GM19438 (cell line): ENCODE results near the gene EPB41.

Source experiments
- ATAC-seq: cut with Tn5 transposase; IDR thresholded peaks from one replicate; pipeline ENCODE4 v1.9.1; 2021; ENCODE audit warnings: low read depth; ENCODE audit not compliant: unreplicated experiment

Gene EPB41

GRCh38 chr1:28890435-28890834, 23.9 kb upstream of the EPB41 start:
- ATAC-seq = no peak

GRCh38 chr1:28890836-28891235, 23.5 kb upstream of the EPB41 start:
- no peak for ATAC-seq

GRCh38 chr1:28891256-28891655, 23.1 kb upstream of the EPB41 start:
- ATAC-seq = no peak

GRCh38 chr1:28893403-28894102, 20.8 kb upstream of the EPB41 start:
- no peak for ATAC-seq

GRCh38 chr1:28894785-28895184, 19.6 kb upstream of the EPB41 start:
- no peak for ATAC-seq

- no peak for ATAC-seq
These were observed 18.3 kb upstream of the EPB41 start for GRCh38 chr1:28895896-28896608.

GRCh38 chr1:28896609-28896986, 17.8 kb upstream of the EPB41 start:
- ATAC-seq = no peak

- ATAC-seq = no peak
These were observed 16.6 kb upstream of the EPB41 start for GRCh38 chr1:28897789-28898188.

- no peak for ATAC-seq
These were observed 15.9 kb upstream of the EPB41 start for GRCh38 chr1:28898405-28898881.

GRCh38 chr1:28899267-28899666, 15.1 kb upstream of the EPB41 start:
- no peak for ATAC-seq

GRCh38 chr1:28900562-28900961, 13.8 kb upstream of the EPB41 start:
- ATAC-seq = no peak

GRCh38 chr1:28902738-28903137, 11.6 kb upstream of the EPB41 start:
- no peak for ATAC-seq

- no peak for ATAC-seq
These were observed 8.3 kb upstream of the EPB41 start for GRCh38 chr1:28905921-28906666.

GRCh38 chr1:28909198-28909597, 5.2 kb upstream of the EPB41 start:
- no peak for ATAC-seq

- ATAC-seq = no peak
These were observed 3.8 kb upstream of the EPB41 start for GRCh38 chr1:28910379-28911115.

- no peak for ATAC-seq
These were observed 562 bp upstream of the EPB41 start for GRCh38 chr1:28913786-28914227.

- ATAC-seq = no peak
These were observed 894 bp downstream of the EPB41 start for GRCh38 chr1:28915031-28915895.

GRCh38 chr1:28917757-28918118, 3.4 kb downstream of the EPB41 start:
- ATAC-seq = no peak

GRCh38 chr1:28921286-28921869, 7.0 kb downstream of the EPB41 start:
- no peak for ATAC-seq
